ENCODE measurements around the gene PACSIN2.
"Not testable (repeated sequence)": the region's sequence is repeated elsewhere in the genome, so short reads cannot be mapped to it uniquely, and the experiment has no call there.

The PACSIN2 gene

DNA sequence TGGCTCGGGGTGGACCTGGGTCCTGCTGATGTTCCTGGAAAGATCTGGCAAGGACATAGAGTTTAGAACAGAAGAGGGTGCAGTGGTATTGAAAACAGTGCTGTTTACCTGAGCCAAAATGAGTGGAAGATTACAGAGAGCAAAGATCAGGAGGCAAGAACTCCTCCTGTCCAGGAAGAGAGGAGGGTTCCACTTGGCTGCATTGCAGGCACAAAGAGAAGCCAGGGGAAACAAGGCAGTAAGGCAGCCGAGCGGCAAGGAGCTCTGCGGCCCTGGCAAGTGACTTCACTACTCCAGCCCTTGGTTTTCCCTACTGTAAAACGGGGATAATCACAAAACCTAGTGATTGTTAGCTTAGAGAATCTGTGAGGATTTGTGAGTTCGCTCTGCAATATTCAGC lies 3.7 kb upstream of the PACSIN2 start:
- H2AFZ ChIP-seq (ENCODE audit: low read depth, low read length), result no peak overlapping the region
- no peaks in the 10 kb centered on the region for H3K9me3 ChIP-seq (ENCODE audit: low read length)
- no peak overlapping the region for H3K4me3 ChIP-seq (ENCODE audit: low read length)
- H3K4me1 ChIP-seq (ENCODE audit: insufficient read depth, low read length), result peaks cover 7% of the 10 kb centered on the region
- H3K36me3 ChIP-seq (ENCODE audit: insufficient read depth, low read length), result no peaks in the 10 kb centered on the region
- H3K27me3 ChIP-seq (ENCODE audit: insufficient read depth, low read length), result no peaks in the 10 kb centered on the region

- Histone ChIP-seq H3K9me3 (ENCODE audit: low read length) (no peaks in the 10 kb centered on the region), H3K4me3 (ENCODE audit: low read length) (no peak overlapping the region), H3K36me3 (ENCODE audit: insufficient read depth, low read length) (no peaks in the 10 kb centered on the region), H3K4me1 (ENCODE audit: insufficient read depth, low read length) (peaks cover 11% of the 10 kb centered on the region), H3K27me3 (ENCODE audit: insufficient read depth, low read length) (no peaks in the 10 kb centered on the region), H2AFZ (ENCODE audit: low read depth, low read length) (no peak overlapping the region)
Observed at GRCh38 chr22:43017525-43018460, 2.8 kb upstream of the PACSIN2 start.

- H3K27me3 ChIP-seq (ENCODE audit: insufficient read depth, low read length); H3K36me3 ChIP-seq (ENCODE audit: insufficient read depth, low read length); H3K9me3 ChIP-seq (ENCODE audit: low read length); H3K4me3 ChIP-seq (ENCODE audit: low read length); H2AFZ ChIP-seq (ENCODE audit: low read depth, low read length): not testable (repeated sequence)
- peaks cover 11% of the 10 kb centered on the region for H3K4me1 ChIP-seq (ENCODE audit: insufficient read depth, low read length)
Observed at GRCh38 chr22:43016150-43016549, 1.2 kb upstream of the PACSIN2 start.

DNA sequence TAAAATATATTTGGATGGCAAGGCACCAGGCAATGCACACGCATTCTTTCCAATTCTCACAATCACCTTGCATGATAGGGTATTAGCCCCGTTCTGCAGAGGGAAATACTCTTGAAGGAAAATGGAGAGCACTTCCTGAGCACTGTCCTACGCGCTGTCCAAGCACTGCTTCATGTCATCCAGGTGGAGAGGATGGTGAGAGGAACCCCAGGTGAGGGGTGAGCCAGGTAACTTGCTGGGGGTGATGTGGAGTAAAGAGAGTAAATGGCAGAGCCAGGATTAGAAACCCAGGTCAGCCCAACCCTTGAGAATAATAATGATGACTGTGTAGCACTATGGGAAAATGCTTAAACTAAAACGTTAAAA lies 711 bp upstream of the PACSIN2 start:
- H2AFZ ChIP-seq (ENCODE audit: low read depth, low read length), result peak overlapping the region; percentile 90
- H3K36me3 ChIP-seq (ENCODE audit: insufficient read depth, low read length), result no peaks in the 10 kb centered on the region
- peaks cover 11% of the 10 kb centered on the region for H3K4me1 ChIP-seq (ENCODE audit: insufficient read depth, low read length)
- no peaks in the 10 kb centered on the region for H3K9me3 ChIP-seq (ENCODE audit: low read length)
- no peaks in the 10 kb centered on the region for H3K27me3 ChIP-seq (ENCODE audit: insufficient read depth, low read length)
- H3K4me3 ChIP-seq (ENCODE audit: low read length), result peak overlapping the region; percentile 89

DNA sequence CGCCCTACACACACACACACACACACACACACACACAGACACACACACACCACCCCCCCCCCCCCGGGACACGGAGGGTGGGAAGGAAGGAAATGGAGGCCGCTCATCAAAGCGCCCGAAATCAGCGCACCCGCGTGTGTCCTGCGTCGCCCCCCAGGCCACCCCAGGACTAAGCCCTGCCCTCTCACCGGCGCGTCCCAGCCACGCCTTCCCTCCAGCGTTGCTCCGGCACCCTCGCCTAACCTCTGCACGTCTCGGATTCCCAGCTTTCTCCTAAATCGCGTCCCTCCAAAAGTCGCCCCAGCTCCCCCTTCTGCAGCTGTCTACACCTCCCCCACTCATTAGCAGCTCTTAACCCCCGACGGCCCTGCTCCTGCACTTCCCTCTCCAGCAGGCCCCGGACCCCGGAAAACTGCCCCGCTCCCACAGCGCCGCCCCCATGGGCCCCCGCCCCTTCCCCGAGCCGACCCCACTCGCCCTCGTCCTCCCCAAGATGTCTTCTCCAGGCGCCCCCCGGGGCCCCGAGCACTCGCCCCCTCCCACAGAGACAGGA lies 557 bp downstream of the PACSIN2 start:
- H3K4me3 ChIP-seq (ENCODE audit: low read length), result peak overlapping the region; percentile 89

DNA sequence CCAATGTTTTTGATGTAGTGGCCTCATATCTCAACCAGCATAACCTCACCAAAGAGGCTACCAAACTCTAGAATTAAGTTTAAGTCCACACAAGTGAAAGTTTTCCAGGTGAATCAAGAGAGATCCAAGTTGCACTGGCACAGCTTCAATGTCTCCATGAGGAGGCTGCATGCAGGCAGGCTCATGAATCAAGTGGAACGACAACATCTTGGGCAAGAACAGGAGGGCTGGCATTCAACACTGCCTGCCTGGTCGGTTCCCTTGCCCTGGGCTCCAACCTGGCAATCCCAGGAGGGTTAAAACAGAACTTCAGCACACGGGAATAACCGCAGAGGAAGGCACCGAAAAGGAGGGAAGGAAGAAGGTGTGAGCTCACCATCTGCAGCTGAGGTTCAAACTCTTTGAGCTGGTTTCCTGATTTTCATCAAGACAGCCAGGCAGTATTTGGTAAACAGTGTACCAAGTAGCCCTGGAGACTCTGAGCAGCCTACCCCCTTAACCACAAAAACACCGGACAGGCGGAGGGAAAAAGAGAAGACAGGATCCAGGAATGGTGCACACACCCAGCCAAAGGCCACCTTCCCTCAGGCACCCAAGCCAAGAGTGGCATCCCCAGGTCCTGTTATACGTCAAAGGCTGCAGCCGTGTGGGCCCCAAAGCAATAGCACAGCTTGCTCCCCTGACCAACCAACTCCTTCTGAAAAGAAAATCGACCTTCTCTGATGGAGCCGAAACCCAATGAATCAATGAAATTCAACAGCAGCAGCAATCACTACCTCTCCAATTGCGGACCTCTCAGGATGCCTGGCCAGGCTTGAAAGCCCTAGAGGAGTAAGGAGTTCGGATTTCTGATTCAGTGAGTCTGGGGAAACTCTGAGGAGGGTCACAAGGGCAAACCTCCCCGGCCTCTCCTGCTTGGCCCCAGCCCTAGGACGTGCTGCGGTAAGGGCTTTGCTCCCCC lies 1.3 kb downstream of the PACSIN2 start:
- Histone ChIP-seq H3K27me3 (ENCODE audit: insufficient read depth, low read length) (no peaks in the 10 kb centered on the region), H3K9me3 (ENCODE audit: low read length) (no peaks in the 10 kb centered on the region), H3K4me3 (ENCODE audit: low read length) (peak overlapping the region; percentile 89), H3K36me3 (ENCODE audit: insufficient read depth, low read length) (no peaks in the 10 kb centered on the region), H2AFZ (ENCODE audit: low read depth, low read length) (no peak overlapping the region), H3K4me1 (ENCODE audit: insufficient read depth, low read length) (peaks cover 11% of the 10 kb centered on the region)

More for the DNA sequence above, 557 bp downstream of the PACSIN2 start:
- Histone ChIP-seq H3K36me3 (ENCODE audit: insufficient read depth, low read length) (no peaks in the 10 kb centered on the region), H3K27me3 (ENCODE audit: insufficient read depth, low read length) (no peaks in the 10 kb centered on the region), H3K4me1 (ENCODE audit: insufficient read depth, low read length) (peaks cover 11% of the 10 kb centered on the region), H3K9me3 (ENCODE audit: low read length) (no peaks in the 10 kb centered on the region), H2AFZ (ENCODE audit: low read depth, low read length) (no peak overlapping the region)

GRCh38 chr22:43012390-43012789 lies 2.6 kb downstream of the PACSIN2 start:
- H3K4me1 ChIP-seq (ENCODE audit: insufficient read depth, low read length), result peaks cover 11% of the 10 kb centered on the region
- H3K9me3 ChIP-seq (ENCODE audit: low read length), result no peaks in the 10 kb centered on the region
- no peaks in the 10 kb centered on the region for H3K27me3 ChIP-seq (ENCODE audit: insufficient read depth, low read length)
- no peak overlapping the region for H2AFZ ChIP-seq (ENCODE audit: low read depth, low read length)
- H3K36me3 ChIP-seq (ENCODE audit: insufficient read depth, low read length), result no peaks in the 10 kb centered on the region
- H3K4me3 ChIP-seq (ENCODE audit: low read length), result no peak overlapping the region

GRCh38 chr22:43011079-43011478 lies 3.9 kb downstream of the PACSIN2 start:
- no peak overlapping the region for H3K4me3 ChIP-seq (ENCODE audit: low read length)
- H2AFZ ChIP-seq (ENCODE audit: low read depth, low read length), result no peak overlapping the region
- H3K4me1 ChIP-seq (ENCODE audit: insufficient read depth, low read length), result peaks cover 11% of the 10 kb centered on the region
- H3K27me3 ChIP-seq (ENCODE audit: insufficient read depth, low read length), result no peaks in the 10 kb centered on the region
- H3K9me3 ChIP-seq (ENCODE audit: low read length), result no peaks in the 10 kb centered on the region
- H3K36me3 ChIP-seq (ENCODE audit: insufficient read depth, low read length), result no peaks in the 10 kb centered on the region

DNA sequence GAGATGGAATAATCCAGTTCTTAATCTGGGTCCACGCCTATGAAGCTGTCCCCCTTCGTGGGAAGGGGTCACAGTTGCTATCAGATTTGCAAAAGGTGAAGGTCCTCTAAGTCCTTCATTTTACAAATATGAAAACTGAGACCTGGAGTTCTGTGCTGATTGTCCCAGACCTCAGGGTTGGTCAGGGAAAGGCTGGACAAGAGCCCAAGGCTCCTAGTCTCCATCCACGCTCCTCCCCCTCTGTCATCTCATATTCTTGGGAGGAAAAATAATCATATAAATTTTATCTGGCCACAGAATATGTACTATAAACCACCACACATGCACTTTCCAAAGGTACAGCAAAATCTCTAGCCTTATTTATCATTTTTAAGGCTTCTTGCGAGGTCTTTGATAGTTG lies 5.5 kb downstream of the PACSIN2 start:
- H3K4me1 ChIP-seq (ENCODE audit: insufficient read depth, low read length), result peaks cover 8% of the 10 kb centered on the region
- no peak overlapping the region for H3K4me3 ChIP-seq (ENCODE audit: low read length)
- no peaks in the 10 kb centered on the region for H3K36me3 ChIP-seq (ENCODE audit: insufficient read depth, low read length)
- no peaks in the 10 kb centered on the region for H3K27me3 ChIP-seq (ENCODE audit: insufficient read depth, low read length)
- H2AFZ ChIP-seq (ENCODE audit: low read depth, low read length), result no peak overlapping the region
- H3K9me3 ChIP-seq (ENCODE audit: low read length), result no peaks in the 10 kb centered on the region

DNA sequence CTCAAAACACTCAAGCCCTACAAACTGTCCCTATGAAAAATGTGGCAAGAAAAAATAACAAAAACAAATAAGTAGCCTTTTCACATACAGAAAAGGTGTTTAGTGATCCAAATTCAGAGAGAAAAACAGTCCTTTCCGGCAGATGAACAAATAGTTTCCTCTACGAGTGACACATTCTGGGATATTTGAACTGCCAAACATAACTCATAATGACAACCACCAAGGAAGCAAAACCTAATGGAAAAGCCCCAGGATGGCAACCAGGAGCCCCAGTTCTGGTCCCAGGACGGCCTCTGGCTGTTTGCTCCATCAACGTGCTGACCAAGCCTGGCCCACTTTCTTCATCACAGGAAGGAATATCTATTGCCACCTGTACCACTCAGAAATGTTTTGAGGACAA lies 6.0 kb downstream of the PACSIN2 start:
- no peak overlapping the region for H2AFZ ChIP-seq (ENCODE audit: low read depth, low read length)
- H3K4me1 ChIP-seq (ENCODE audit: insufficient read depth, low read length), result peaks cover 7% of the 10 kb centered on the region
- no peaks in the 10 kb centered on the region for H3K27me3 ChIP-seq (ENCODE audit: insufficient read depth, low read length)
- no peaks in the 10 kb centered on the region for H3K9me3 ChIP-seq (ENCODE audit: low read length)
- H3K36me3 ChIP-seq (ENCODE audit: insufficient read depth, low read length), result no peaks in the 10 kb centered on the region
- no peak overlapping the region for H3K4me3 ChIP-seq (ENCODE audit: low read length)

GRCh38 chr22:43008509-43008908 lies 6.4 kb downstream of the PACSIN2 start:
- Histone ChIP-seq H3K9me3 (ENCODE audit: low read length) (no peaks in the 10 kb centered on the region), H2AFZ (ENCODE audit: low read depth, low read length) (no peak overlapping the region), H3K36me3 (ENCODE audit: insufficient read depth, low read length) (no peaks in the 10 kb centered on the region), H3K4me3 (ENCODE audit: low read length) (no peak overlapping the region), H3K4me1 (ENCODE audit: insufficient read depth, low read length) (peaks cover 3% of the 10 kb centered on the region), H3K27me3 (ENCODE audit: insufficient read depth, low read length) (no peaks in the 10 kb centered on the region)

GRCh38 chr22:43007519-43008102 lies 7.3 kb downstream of the PACSIN2 start:
- no peaks in the 10 kb centered on the region for H3K27me3 ChIP-seq (ENCODE audit: insufficient read depth, low read length)
- no peaks in the 10 kb centered on the region for H3K9me3 ChIP-seq (ENCODE audit: low read length)
- no peaks in the 10 kb centered on the region for H3K4me1 ChIP-seq (ENCODE audit: insufficient read depth, low read length)
- H3K36me3 ChIP-seq (ENCODE audit: insufficient read depth, low read length), result no peaks in the 10 kb centered on the region
- no peak overlapping the region for H3K4me3 ChIP-seq (ENCODE audit: low read length)
- no peak overlapping the region for H2AFZ ChIP-seq (ENCODE audit: low read depth, low read length)

Measured in neuron (in vitro differentiated cells).